GM19193 (cell line): ENCODE data around the gene BARHL1.

ENCODE experiments used
- POLR2A ChIP-seq: IDR thresholded peaks from 4 replicates; pipeline ENCODE4 v1.6.1; 2011; ENCODE audit not compliant: insufficient read depth, insufficient read length; ENCODE audit errors: extremely low read depth

The BARHL1 gene

DNA sequence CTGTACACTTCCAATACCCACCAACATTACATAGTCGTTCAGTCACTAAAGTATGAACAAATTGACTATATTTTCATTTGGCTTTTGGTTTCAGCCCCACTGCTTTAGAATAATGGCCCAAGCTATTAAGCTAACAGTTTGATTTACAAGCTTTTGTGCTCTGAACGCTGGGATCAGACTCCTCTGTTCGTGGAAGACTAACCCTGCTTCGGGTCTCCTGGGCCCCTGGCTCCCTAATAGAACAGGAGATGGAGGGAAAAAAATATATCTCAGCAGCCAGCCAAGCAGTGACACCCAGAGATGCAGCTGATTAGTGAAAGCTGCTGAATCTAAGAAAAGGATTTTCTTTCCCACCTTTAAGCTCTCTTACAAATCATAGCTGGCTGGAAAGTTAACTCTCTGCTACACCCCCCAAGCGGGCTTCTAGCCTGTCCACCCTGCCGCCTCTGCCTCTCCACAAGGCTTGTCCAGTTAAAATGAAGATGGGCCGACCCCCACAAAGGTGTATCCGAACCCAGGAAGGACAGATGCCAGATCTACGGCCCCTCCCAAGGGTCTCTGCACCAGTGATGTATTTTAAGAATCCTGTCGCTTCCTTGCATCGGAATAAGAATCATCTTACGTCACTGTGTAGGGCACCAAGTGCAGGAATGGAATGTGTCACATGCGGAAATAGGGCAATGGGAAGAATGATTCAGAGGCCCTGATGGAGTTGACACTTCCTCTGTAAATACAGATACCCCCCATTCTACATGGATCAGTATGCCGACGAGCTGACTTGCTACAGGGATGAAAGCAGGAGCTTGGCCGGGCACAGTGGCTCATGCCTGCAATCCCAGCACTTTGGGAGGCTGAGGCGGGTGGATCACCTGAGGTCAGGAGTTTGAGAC is 33.4 kb upstream of the BARHL1 start:
- TF ChIP-seq POLR2A = no peak

DNA sequence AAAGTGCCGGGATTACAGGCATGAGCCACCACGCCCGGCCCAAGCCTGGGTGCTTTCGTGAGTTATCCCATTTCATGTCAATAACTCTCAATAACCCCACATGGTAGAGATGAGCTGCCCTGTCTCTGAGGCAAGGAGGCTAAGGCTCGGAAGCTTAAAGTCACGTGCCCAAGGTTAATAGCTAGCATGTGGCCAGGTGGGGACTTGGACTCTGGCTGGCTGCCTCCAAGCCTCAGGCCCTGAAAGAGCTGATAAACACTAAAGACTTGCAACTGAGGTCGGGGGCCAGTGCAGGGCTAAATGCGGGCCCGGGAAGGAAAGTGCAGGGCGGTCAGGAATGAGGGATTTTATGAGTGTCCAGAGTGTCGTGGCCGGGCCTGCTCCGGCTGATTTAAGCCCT is 30.9 kb upstream of the BARHL1 start:
- TF ChIP-seq POLR2A = no peak

DNA sequence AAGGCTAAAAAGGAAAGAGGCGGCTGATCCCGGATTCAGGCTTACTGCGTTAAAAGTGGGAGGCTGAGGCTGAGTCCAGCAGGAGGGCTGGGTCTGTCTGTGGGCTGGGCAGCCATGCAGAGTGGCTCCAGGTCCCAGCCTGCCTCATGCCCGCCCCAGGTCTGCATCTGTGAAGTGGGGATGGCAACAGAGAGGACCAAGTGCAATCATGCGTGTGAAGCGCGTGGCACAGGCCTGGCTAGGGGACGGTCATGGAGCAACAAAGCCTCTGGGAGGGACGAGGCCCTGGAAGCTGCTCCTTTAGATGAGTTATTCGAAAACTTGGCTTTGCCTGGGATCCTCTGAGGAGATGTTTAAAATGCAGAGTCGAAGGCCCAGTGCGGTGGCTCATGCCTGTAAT is 30.4 kb upstream of the BARHL1 start:
- no peak for TF ChIP-seq POLR2A

DNA sequence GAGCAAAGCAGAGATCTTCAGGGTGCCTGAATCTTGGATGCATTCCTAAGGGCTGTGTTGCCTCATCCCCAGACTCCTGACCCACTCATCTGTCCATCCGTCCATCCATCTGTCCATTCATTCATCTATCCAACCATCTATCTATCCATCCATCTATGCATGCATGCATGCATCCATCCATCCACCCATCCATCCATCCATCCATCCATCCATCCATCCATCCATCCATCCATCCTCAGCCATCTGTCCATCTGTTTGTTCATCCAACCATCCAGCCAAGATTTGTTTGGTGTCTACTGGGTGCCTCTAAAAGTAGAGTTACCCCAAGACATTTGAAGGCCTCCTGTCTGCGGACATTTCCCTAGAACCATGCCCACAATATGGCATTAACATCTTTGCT is 27.7 kb upstream of the BARHL1 start:
- no peak for TF ChIP-seq POLR2A

DNA sequence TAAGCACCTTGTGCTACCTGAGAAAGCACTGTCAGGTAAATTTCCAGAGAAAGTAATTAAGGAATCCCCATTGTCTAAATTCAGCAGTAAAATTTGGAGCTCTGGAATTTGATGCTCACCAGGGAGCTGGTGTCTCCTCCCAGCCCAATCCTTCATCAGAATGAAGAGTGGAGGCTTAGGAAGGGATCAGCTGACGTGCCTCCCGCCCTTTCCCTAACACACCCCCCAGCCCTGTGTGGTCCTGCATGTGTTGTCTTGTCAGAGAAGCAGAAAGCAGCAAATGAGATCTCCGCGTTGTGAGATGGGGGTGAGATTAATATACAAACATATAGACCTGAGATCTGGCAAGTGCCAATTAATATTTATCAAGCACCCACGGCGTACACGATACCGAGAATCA is 26.9 kb upstream of the BARHL1 start:
- no peak for TF ChIP-seq POLR2A

DNA sequence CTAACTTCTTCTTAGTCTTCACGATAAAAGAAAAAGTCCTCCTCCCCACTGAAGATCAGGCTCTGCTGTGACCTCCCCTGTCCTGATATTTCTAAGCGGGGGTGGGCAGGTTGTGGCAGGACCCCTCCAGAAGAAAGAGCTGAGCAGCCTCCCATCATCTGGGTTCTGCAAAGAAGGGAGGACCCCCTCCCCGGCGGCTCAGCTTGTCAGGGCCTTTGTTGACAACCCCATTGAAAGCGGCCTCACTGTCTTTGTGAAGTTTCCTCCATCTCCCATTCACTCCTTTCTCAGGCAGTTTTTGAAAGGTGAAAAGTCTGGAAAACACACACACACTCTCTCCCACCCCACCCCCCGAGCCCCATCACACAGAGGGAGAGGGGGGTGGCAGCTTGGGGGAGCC is 26.2 kb upstream of the BARHL1 start:
- TF ChIP-seq POLR2A = no peak

DNA sequence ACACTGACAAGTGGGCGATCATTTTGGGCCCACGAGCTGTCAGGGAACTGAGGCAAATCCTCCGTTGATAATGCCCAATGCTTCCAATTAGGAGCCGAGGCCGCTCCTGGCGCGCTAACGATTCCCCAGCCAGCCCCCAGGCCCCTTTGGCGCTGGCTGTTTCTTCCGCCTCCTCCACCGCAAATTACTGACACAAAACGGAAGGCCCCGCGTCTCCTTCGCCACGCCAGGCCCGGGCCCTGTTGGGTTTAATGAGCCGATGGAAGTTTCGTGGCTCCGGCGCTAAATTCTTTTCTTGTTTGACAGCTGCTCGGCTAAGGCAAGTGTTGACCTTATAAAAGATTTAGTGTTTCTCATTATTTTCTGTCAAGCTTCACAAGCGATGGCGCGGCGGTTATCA is 25.7 kb upstream of the BARHL1 start:
- no peak for TF ChIP-seq POLR2A

DNA sequence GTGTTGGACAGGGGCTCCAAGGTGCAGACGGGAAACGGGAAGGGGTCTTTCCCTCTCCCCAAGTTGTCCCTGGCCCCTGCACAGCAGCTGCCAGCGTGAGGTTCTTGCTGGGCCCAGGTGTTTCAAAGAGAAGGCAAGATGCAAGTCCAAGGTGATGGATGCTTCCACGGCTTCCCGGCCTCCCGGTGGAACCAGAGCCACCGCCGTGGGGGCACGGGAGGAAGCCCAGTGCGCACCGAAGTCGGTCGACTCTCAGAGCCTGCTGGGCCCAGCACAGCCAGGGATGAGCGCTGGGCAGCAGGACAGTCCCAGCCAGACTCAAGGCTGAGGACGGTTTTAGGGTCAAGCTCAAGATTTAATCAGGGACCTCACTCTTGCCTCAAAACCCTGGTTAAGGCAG is 25.2 kb upstream of the BARHL1 start:
- no peak for TF ChIP-seq POLR2A

DNA sequence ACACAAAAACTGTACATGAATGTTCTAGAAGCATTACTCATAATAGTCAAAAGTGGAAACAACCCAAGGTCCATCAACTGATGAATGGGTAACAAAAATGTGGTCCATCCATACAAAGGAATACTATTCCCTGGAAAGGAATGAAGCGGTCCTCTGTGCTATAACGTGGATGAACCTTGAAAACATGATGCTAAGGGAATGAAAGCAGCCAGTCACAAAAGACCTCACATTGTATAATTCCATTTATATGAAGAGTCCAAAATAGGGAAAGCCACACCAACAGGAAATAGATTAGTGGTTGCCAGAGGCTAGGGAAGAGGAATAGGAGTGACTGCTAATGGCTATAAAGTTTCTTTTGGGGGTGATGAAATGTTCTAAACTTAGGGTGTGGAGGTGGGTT is 22.7 kb upstream of the BARHL1 start:
- TF ChIP-seq POLR2A = no peak

DNA sequence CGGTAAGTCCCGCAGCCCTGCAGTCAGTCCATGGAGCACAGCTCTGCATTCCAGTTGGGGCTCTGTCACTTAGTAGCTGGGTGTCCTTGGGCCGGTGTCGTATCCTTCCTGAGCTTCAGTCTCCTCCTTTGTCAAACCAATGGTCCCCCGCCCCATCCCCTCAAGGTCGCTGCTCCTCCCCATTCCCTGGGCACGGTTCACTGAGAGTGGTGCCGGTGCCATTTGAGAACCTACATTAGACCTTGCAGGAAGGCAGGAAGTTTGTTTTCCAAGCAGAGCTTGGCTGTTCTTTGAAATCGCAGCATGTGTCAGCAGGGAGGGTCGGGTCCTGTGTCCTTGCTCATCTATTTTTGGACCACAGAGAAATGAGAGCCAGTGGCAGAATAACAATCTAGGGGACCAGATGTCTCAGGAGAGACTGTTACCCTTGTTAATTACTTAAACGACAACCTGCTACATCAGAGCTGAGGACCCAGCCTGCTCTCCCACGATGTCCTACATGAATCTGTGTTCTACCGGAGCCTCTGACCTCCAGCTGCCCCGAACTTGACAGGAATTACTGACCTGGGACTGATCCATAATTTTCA is 21.7 kb upstream of the BARHL1 start:
- TF ChIP-seq POLR2A = no peak

DNA sequence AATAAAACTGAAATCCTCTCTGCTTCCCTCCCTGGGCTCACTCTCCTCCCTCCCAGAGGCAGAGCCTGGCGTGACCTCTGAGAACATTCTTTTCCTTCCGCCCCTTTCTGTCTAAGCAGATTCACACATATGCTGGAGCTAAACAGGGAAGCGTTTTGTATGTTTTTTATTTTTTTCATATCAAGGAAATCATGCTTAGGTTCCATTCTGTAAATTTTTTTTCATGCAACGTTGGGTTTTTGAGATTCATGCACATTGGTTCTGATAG is 20.2 kb upstream of the BARHL1 start:
- TF ChIP-seq POLR2A = no peak

DNA sequence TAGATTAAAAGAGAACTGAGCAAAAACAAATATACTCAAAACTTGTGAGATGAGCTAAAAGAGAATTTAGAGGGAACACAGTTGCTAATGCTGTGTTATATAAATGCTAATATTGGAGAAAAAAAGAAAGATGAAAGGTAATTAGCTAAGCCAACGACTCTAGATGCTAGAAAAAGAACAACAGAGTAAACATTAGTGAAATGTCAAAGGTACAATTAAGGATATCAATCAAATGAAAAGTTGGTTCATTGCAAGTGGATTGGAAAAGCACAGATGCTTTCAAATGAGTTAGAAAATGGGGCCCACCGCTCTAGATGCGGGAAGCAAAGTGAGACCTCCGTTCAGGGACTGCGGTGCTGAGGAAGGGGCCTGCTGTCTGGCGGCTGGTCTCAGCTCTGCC is 17.9 kb upstream of the BARHL1 start:
- TF ChIP-seq POLR2A = no peak

DNA sequence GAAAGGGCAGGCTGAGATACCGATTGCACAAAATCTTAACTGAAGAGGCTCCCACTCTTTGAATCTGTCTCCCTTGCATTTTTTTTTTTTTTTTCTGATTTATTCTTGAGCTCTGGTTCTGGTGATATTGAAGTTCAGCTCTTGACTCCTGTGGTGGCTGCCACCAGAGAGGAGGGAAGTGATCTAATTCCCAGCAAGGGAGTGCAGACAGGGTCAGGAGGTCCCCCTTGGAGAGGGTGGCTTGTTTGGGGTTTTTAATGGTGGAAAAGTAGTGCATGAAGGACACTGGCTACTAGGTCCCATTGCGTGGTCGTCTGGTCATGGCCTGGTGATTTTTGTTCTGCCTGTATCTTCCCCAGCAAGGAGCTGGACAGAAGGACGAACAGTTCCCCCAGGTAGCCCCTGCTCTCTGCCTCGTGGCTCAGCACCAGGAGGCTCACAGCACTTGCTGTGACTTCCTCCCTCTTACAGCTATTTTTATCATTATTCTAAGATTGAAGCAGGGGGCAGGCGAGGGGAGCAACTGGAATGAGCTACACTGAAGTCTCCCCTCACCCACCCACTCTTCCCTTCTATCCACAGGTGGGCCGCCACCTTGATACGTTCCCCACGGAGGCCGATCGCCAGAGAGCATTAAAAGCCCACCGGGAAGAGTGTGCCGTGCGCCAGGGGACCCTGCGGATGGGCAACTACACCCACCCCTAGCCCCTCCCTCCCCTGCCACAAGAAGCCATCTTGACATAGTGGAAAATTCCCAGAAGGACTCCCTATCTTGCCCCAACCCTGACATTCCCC is 10.4 kb upstream of the BARHL1 start:
- no peak for TF ChIP-seq POLR2A

DNA sequence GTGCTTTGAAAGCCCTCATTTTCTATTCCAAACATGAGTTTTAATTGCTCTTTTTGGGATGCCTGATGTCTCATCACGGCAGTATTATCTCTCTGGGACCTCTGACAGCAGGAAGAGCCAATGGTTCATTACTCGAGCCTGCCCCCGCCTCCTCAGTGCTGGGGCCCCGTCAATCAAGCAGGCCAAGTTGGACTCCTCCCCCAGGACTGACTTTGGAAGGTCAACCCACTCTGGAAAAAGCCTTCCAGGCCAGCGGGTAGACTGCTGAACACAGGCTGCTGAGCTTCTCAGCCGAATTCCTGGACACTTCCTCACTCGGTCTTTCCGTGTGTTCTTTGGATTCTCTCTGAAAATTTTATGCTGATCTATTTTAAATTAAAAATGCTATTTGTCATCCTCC is 9.5 kb upstream of the BARHL1 start:
- no peak for TF ChIP-seq POLR2A

DNA sequence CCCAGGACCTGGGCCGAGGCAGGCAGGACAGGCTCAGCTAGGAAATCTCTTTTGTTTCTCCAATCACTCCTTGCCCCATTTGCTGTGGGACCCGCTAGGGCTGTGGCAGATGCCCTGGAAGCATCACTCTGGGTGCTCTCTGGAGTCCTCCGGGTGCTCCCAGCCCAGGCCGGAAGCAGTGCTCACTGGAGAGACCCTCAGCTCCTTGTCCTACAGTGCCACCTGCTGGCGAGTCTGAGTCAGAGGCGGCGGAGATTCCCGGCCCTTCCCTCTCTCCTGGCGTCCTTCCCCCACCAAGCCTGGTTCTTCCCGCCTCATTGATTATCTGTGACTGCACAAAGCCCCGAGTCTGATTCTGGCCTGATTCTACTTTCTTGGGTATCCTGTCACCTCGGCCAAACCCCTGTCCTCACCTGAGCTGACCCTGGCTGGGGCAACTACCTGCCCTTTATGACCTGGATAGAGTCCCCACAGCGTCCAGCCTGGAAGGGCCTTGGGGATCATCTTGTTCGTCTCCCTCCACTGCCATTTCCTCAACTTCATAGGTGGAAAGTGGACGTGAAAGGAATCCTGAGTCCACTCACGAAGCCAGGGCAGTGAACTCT is 7.3 kb upstream of the BARHL1 start:
- TF ChIP-seq POLR2A = no peak
